ENCODE results near the gene BRSK1. TPM values are rescaled to one million over a fixed set of nuclear protein-coding genes. Genes with fewer than 3 reads are reported as not detected.
A peak's percentile ranks its signal among the peaks of the same experiment; 100 is the strongest.

BRSK1 gene
- total RNA-seq, result 5.9 and 7.9 TPM in 2 replicates

- H3K4me1 Mint-ChIP-seq, result peaks cover 25% of the 10 kb centered on the region
- peak within 1 kb of the TSS; percentile 8 for H3K27ac Mint-ChIP-seq
- peak within 1 kb of the TSS; percentile 69 for H3K4me3 Mint-ChIP-seq
- intact Hi-C loops (cut with micrococcal nuclease), result no loop called here
- H3K9me3 Mint-ChIP-seq, result no peaks in the 10 kb centered on the region
- peak; percentile 82 for DNase-seq
- peaks cover 4% of the 10 kb centered on the region for H3K27me3 Mint-ChIP-seq
- H3K36me3 Mint-ChIP-seq (ENCODE audit: low read depth), result peaks cover 3% of the 10 kb centered on the region
Observed at GRCh38 chr19:55283548-55284377, at the start of gene BRSK1. Gene BRSK1 (plus strand): TSS chr19:55283997. CDS start chr19:55284443, 446 bp downstream.

DNA sequence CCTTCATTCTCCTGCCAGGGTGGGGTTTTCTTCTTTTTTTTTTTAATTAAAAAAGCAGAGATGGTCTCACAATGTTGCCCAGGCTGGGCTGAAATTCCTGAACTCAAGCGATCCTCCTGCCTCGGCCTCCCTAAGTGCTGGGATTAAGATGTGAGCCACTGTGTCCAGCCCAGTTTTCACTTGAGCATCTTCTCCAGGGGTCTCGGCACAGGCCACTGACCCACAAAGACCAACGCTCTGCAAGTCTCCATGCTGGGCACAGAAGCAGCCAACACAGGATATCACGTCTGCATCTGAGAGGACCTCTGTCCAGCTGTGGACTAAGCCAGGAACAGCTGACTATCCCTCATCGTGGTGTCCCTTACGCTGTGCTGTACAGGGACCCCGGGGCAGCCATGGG lies 45.8 kb upstream of the BRSK1 start:
- no peak overlapping the region for H3K27ac Mint-ChIP-seq
- peaks cover 67% of the 10 kb centered on the region for H3K36me3 Mint-ChIP-seq (ENCODE audit: low read depth)
- no peaks in the 10 kb centered on the region for H3K27me3 Mint-ChIP-seq
- no peaks in the 10 kb centered on the region for H3K9me3 Mint-ChIP-seq
- intact Hi-C loops (cut with micrococcal nuclease), result no loop called here
- no peak overlapping the region for H3K4me3 Mint-ChIP-seq
- DNase-seq, result no peak
- peaks cover 2% of the 10 kb centered on the region for H3K4me1 Mint-ChIP-seq

DNA sequence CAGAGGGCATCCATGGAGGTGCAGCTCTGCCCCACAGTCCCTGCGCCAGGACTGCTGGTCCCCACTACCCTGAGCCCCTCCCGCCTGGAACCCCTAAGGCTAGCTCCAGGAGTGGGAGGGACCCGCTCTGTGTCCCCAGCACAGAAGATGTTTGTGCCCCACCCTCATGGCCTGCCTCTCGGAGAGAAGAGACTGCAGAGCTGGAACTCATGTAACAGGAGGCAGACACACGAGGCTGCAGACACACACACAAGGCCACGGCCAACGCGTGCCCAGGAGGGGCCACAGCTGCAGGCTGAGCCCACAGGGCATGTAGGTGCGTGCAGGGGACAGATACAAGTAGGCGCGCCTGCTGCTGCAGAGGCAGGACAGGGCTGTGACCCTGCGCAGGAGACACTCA lies 44.8 kb upstream of the BRSK1 start:
- Mint-ChIP-seq H3K36me3 (ENCODE audit: low read depth) (peaks cover 67% of the 10 kb centered on the region), H3K9me3 (no peaks in the 10 kb centered on the region), H3K27me3 (no peaks in the 10 kb centered on the region), H3K27ac (no peak overlapping the region), H3K4me3 (no peak overlapping the region), H3K4me1 (peaks cover 2% of the 10 kb centered on the region)
- no peak for DNase-seq
- intact Hi-C loops (cut with micrococcal nuclease), result no loop called here

GRCh38 chr19:55240713-55241020 lies 43.1 kb upstream of the BRSK1 start:
- H3K27me3 Mint-ChIP-seq, result no peaks in the 10 kb centered on the region
- H3K4me1 Mint-ChIP-seq, result peaks cover 2% of the 10 kb centered on the region
- no peaks in the 10 kb centered on the region for H3K9me3 Mint-ChIP-seq
- no peak overlapping the region for H3K27ac Mint-ChIP-seq
- no peak overlapping the region for H3K4me3 Mint-ChIP-seq
- peaks cover 60% of the 10 kb centered on the region for H3K36me3 Mint-ChIP-seq (ENCODE audit: low read depth)
- DNase-seq, result no peak
- intact Hi-C loops (cut with micrococcal nuclease), result no loop called here

DNA sequence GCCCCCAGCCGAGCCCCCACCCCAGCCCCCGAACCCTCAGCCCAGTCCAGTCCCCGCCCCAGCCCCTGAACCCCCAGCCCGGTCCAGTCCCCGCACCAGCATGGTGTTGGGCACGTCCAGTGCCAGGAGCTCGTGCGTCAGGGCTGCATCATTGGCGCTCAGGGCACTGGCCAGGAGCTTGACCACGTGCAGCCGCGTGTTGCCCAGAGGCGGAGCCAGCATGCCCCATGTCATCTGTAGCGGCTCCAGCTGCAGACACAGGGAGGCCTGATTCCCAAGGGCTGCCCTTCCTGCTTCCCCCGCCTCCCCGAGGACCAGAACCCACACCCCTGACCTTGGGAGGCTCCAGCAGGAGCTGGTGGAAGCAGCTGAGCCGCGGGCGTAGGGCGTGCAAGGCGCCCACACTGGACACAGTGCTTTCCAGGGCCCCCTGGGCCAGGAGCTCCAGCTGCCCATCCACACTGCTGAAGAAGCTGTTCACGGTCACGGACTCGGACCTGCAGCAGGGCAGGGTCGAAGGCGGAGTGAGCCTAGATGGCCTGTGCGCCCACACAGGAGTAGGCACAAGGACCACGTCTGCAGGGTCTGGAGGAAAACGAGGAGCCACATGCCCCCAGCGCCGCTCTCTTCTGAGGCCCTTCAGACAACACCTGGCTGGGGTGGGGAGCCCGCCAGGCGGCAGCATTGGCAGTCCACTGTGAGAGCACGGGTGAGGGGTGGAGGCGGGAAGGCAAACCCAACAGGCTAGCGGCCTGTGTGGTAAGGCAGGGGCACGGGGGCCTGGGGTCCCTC lies 42.5 kb upstream of the BRSK1 start:
- H3K4me1 Mint-ChIP-seq, result peaks cover 2% of the 10 kb centered on the region
- no peak overlapping the region for H3K4me3 Mint-ChIP-seq
- no peak for DNase-seq
- H3K27ac Mint-ChIP-seq, result no peak overlapping the region
- peaks cover 56% of the 10 kb centered on the region for H3K36me3 Mint-ChIP-seq (ENCODE audit: low read depth)
- H3K27me3 Mint-ChIP-seq, result no peaks in the 10 kb centered on the region
- no peaks in the 10 kb centered on the region for H3K9me3 Mint-ChIP-seq
- intact Hi-C loops (cut with micrococcal nuclease), result no loop called here

DNA sequence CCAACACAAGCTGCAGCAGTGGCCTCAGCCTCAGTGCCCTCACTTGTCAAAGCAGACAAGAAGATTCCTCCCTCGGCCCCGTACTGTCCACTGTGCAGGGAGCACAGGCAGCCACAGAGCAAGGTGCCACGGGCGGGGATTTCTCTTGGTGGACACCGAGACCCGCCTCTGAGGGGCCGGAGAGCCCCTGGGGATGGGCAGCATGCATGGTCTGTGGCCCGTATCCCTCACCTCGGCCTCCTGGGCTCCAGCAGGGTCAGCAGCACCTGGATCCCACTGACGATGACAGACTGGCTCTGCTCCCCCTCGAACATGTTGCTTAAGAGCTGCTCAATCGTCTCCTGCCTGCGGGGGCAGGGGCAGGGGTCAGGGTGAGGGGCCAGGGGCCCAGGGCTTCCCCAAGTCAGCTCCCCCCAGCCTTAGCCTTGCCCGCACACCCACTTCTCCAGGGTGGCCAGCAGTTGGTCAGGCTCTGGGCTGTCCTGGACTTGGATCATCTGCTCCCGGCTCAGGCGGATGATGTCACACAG lies 41.8 kb upstream of the BRSK1 start:
- H3K4me3 Mint-ChIP-seq, result no peak overlapping the region
- H3K9me3 Mint-ChIP-seq, result no peaks in the 10 kb centered on the region
- no peaks in the 10 kb centered on the region for H3K4me1 Mint-ChIP-seq
- intact Hi-C loops (cut with micrococcal nuclease), result no loop called here
- no peak for DNase-seq
- H3K27me3 Mint-ChIP-seq, result no peaks in the 10 kb centered on the region
- H3K27ac Mint-ChIP-seq, result no peak overlapping the region
- peaks cover 50% of the 10 kb centered on the region for H3K36me3 Mint-ChIP-seq (ENCODE audit: low read depth)

GRCh38 chr19:55242517-55242916 lies 41.3 kb upstream of the BRSK1 start:
- no peaks in the 10 kb centered on the region for H3K9me3 Mint-ChIP-seq
- no peak for DNase-seq
- no peaks in the 10 kb centered on the region for H3K4me1 Mint-ChIP-seq
- no peak overlapping the region for H3K4me3 Mint-ChIP-seq
- intact Hi-C loops (cut with micrococcal nuclease), result no loop called here
- no peak overlapping the region for H3K27ac Mint-ChIP-seq
- no peaks in the 10 kb centered on the region for H3K27me3 Mint-ChIP-seq
- H3K36me3 Mint-ChIP-seq (ENCODE audit: low read depth), result peaks cover 45% of the 10 kb centered on the region

- no peak for DNase-seq
- intact Hi-C loops (cut with micrococcal nuclease), result no loop called here
- Mint-ChIP-seq H3K4me1 (peaks cover 8% of the 10 kb centered on the region), H3K27ac (no peak overlapping the region), H3K36me3 (ENCODE audit: low read depth) (peaks cover 40% of the 10 kb centered on the region), H3K27me3 (no peaks in the 10 kb centered on the region), H3K9me3 (no peaks in the 10 kb centered on the region), H3K4me3 (no peak overlapping the region)
Observed at GRCh38 chr19:55244004-55244680, 39.7 kb upstream of the BRSK1 start.

- DNase-seq, result no peak
- Mint-ChIP-seq H3K27me3 (no peaks in the 10 kb centered on the region), H3K36me3 (ENCODE audit: low read depth) (peaks cover 32% of the 10 kb centered on the region), H3K4me1 (peaks cover 10% of the 10 kb centered on the region), H3K9me3 (no peaks in the 10 kb centered on the region), H3K27ac (no peak overlapping the region), H3K4me3 (no peak overlapping the region)
- intact Hi-C loops (cut with micrococcal nuclease), result no loop called here
Observed at GRCh38 chr19:55245236-55245904, 38.4 kb upstream of the BRSK1 start.

GRCh38 chr19:55246462-55247451 lies 37.0 kb upstream of the BRSK1 start:
- DNase-seq, result no peak
- intact Hi-C loops (cut with micrococcal nuclease), result no loop called here
- no peak overlapping the region for H3K4me3 Mint-ChIP-seq
- no peak overlapping the region for H3K27ac Mint-ChIP-seq
- H3K27me3 Mint-ChIP-seq, result no peaks in the 10 kb centered on the region
- peaks cover 22% of the 10 kb centered on the region for H3K4me1 Mint-ChIP-seq
- H3K9me3 Mint-ChIP-seq, result no peaks in the 10 kb centered on the region
- peaks cover 37% of the 10 kb centered on the region for H3K36me3 Mint-ChIP-seq (ENCODE audit: low read depth)

DNA sequence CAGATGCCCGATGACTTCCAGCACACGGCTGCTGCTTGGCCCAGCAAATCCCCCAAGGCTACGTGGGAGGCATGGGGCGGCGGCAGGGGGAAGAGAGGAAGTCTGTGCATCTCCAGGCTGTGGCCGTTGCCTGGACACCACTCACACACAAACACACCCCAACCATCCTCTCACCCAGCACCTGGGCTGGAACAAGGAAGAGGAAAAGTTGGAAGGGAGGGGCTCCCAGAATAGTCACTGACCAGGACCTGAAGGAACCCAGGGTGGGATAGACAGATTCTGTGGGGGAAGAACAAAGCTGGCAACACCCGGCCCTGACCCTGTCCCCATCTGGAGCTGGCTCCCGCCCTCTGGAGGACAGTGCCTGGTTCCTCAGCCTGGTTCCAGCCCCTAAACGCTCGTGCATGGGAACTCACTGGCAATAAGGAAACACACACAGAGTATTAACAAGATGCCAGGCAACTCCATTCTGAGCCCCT lies 36.1 kb upstream of the BRSK1 start:
- Mint-ChIP-seq H3K4me3 (no peak overlapping the region), H3K27me3 (no peaks in the 10 kb centered on the region), H3K36me3 (ENCODE audit: low read depth) (peaks cover 33% of the 10 kb centered on the region), H3K4me1 (peaks cover 27% of the 10 kb centered on the region), H3K27ac (no peak overlapping the region), H3K9me3 (no peaks in the 10 kb centered on the region)
- DNase-seq, result no peak
- intact Hi-C loops (cut with micrococcal nuclease), result no loop called here

- H3K27ac Mint-ChIP-seq, result peak overlapping the region; percentile 8
- H3K36me3 Mint-ChIP-seq (ENCODE audit: low read depth), result peaks cover 31% of the 10 kb centered on the region
- H3K27me3 Mint-ChIP-seq, result no peaks in the 10 kb centered on the region
- H3K4me1 Mint-ChIP-seq, result peaks cover 30% of the 10 kb centered on the region
- no peak overlapping the region for H3K4me3 Mint-ChIP-seq
- no peaks in the 10 kb centered on the region for H3K9me3 Mint-ChIP-seq
- no peak for DNase-seq
- intact Hi-C loops (cut with micrococcal nuclease), result no loop called here
Observed at GRCh38 chr19:55248166-55248675, 35.6 kb upstream of the BRSK1 start.
